HL-60 (cell line): ENCODE data around the gene TAB3.

Source experiments
- CTCF ChIP-seq: IDR thresholded peaks from one replicate; pipeline ENCODE4 v1.5.1; 2011; ENCODE audit warnings: low read length, control low read depth, inconsistent platforms; ENCODE audit not compliant: insufficient read depth
- POLR2AphosphoS5 ChIP-seq: IDR thresholded peaks from 2 replicates; pipeline ENCODE4 v1.6.1; 2012; ENCODE audit warnings: low read depth
- SPI1 ChIP-seq: IDR thresholded peaks from 2 replicates; pipeline ENCODE4 v1.6.1; 2012; ENCODE audit warnings: low read depth, mild to moderate bottlenecking, borderline replicate concordance

- TF ChIP-seq CTCF (no peak), SPI1 (no peak), POLR2AphosphoS5 (no peak)
These were observed 31.0 kb downstream of the TAB3 start for GRCh38 chrX:30858098-30858497.
